Measurements from ENCODE around the gene HOXB3.
A peak's percentile ranks its signal among the peaks of the same experiment; 100 is the strongest.

HOXB3 gene

GRCh38 chr17:48589831-48590606 is at the start of gene HOXB3:
Gene HOXB3, minus strand, starts transcription at chr17:48590241. Its CDS starts 37,767 bp downstream, at chr17:48552474.
- DNase-seq: peak in 1 of 2 donors; percentile 37

DNA sequence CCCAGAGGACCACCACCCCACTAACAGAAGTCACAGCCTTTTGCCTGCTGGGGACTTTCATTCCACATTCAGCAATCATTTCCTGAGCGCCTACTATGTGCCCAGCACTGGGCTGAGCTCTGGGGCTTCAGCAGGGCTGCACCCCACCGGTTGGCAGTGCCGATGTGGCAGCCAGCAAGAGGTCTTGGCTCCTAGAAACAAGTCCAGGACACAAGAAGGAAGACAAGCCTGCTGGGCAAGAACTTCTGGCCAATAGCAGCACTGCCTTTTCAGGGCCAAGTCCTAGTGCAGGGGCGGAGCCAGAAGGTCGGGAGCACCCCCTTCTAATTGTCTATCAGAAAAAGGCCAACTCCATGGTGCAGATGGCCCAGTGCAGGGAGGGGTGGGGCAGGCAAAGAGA is 49.1 kb upstream of the HOXB3 start:
- no peak for DNase-seq

- DNase-seq: no peak
Measured at GRCh38 chr17:48637323-48638260, 47.6 kb upstream of the HOXB3 start.

GRCh38 chr17:48636177-48637018 is 46.4 kb upstream of the HOXB3 start:
- peak in 1 of 2 donors; percentile 43 for DNase-seq

DNA sequence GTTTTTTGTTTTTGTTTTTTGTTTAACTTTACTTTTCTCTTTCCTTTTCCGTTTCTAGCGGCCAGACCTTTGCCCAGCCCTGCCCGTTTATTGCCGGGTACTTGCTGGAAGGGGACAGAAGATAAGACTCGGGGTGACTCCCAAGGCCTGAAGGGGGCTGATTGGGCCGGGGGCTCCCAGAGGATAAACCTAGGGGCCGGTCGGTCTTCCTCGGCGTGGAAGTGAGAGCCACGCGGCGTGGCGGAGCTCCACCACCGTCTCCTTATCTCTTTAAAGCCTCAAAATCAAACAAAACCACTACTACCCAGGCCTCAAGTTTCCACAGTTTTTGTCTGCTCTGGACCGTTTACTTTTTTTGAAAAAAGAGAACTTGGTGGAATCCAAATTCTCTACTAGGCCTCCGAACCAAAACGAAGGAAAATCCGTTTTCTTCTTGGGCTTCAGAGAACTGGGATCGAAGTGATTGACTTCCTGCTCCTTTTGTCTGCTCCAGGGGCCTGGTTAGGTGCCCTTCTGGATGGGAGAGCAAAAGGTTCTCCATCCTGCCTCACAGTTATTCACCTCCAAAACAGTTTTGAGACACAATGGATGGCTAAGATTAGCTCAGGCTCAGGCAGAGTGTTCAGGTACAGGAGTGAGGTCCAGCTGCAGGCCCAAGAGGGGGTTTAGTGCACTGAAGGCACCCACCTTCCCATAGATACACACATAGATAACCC is 44.6 kb upstream of the HOXB3 start:
- DNase-seq: no peak

DNA sequence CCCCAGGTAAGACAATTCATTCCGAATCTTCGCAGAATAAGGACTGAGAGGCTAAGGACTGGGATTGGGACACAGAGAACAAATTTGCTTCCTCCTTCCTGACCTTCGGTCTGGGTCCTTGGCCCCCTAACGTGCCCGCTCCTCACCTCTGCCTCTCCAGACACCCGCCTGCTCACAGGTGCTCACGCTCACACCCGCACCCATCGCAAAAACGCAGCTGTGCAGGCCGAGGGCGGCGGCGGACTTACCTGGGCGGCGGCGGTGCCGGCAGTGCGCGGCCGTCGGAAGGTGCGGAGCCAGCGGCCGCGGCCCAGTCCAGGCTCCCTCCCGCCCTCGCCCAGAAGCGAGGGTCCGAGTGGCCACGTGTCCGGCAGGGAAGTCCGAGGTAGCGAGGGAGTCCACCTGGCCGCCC is 43.2 kb upstream of the HOXB3 start:
- DNase-seq: no peak

DNA sequence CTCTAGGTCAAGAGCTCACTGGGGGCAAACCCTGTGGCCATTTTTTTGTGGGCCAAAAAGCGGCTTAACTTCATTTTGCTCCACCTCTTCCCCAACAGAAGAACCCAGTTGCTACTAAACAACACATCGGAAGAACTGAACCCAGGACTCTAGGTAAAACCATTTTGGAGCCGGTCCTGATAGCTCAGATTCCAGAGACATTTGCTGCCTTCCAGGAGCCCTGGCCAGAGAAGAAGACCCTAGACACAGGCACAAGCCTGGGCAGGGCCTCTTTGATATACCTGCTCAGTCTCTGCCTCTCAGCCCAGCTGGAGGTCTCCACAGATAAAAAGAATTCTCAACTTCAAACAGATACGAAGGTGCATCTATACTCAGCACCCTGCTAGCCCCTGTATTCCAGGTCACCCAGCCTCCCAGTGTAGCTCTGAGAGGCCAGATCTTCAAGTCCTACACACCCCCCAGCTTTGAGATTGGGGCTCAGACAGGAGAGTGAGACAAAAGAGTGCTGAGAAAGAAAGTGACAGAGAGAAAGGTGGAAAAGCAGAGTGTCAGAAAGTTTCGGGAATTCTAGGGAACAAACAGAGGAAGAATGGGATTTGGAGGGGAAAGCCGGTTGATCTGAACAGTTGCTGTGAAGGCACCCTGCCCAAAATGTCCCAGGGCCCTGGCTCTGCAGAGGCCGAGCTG is 42.7 kb upstream of the HOXB3 start:
- no peak for DNase-seq

- DNase-seq: no peak
Measured at GRCh38 chr17:48631693-48632578, 41.9 kb upstream of the HOXB3 start.

DNA sequence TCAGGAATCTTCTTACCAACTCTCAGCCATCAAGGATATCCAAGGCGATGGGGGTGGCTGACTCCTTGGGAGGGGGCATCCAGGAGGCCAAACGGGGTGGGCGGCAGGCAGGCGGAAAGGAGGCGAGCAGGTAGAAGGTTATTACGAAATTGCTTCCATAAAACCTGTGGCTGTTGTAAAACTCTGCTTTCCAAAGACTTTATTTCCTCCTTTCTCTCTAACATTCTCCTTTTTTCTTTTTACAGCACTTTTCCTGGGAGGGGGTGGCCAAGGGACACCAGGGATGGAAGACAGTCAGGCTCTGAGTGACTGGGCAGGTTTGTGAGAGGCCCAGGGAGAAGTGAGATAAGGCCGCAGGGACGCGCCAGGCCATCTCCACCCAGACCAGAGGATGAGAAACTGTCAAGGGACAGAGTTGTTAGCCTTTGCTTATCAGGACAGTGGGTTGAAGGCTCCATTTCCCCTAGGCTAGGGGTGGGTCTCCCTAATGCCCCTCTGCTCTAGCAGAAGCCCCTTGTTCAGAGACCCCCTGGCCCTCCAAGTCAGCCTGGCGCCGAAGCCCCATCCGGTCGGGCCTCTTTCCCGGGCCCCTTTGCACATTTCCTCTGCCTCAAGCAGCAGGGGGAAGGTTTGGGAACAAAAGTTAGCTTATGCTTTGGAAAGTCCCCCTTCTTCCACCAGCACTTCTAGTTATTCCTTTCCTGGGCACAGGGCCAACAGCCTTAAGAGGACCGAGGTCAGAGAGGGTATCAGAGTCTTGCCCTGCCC is 41.1 kb upstream of the HOXB3 start:
- DNase-seq: no peak

GRCh38 chr17:48630009-48630924 is 40.2 kb upstream of the HOXB3 start:
- DNase-seq: no peak

GRCh38 chr17:48629411-48629759 is 39.3 kb upstream of the HOXB3 start:
- no peak for DNase-seq

DNA sequence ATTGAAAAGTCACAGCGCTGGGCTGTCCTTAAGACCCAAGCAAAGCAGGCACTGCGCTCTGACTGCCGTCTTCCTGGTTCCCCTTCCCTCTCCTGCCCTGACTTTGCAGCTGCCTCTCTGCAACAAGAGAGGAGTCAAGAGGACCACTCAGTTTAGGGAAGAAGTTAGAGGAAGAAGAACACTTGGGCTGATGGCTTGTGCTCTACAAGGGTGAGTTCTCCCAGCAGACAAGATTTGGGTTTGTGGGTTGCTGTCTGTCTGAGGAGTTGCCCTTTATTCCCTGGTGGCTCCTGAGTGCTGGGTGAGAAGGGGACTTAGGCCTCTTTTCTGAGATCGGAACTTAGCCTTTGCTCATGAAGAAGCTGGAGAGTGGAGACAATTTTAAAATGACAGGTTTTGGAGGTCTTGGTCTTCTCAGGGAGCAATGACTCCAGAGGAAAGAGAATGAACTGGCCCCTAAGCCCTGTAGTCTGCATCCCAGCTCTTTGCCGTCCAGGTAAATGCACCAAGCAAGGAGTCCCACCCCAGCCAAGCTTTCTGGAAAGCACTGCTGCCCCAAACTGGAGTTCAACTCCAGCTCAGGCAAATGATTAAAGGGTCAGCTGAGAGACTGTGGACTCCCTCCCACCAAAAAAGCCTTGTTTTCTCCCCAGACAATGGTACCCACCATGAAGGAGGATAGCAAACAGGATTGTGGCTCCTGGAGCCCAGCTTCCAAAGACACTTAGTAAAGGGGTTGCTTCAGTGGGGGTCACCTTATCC is 38.8 kb upstream of the HOXB3 start:
- no peak for DNase-seq

DNA sequence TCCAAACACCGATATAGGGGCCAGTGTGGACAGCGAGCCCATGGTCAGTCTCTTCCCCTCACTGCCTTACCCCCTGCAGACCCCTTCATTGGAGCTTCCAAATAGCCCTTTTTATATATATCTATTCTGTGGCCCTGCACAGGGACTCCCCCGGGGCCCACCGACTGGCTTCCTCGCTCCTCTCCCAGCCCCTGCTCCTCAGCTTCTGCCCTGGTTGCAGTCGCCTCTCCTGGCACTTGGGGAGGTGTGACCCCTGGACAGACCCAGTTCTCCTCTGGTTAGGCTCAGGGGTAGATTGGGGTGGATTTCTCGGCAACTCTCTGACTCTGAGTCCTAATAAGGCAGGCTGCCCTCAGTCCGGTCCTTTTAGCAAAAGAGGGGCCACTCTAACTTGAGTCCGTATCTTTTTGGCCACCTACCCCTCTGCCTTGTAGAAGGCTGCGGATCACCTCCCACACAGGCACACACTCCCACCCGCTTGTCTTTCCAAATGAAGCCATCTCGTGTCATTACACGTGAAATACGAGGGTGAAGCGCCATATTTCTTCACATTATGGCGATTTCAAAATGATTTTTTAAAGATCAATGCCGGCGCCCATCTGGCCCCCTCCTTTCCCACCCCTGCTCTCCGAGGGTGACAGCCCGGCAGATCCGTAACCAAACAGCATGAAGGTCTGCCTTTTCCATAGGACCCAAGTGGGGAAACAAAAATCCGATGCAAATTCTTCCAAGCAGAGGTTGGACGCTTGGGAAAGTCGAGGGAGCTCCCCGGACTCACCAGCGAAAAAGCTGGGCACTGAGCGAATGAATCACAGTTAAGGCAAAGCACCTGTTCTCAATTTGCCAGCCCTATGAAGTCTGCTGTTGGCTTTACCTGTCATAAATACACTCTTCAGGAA is 37.8 kb upstream of the HOXB3 start:
- DNase-seq: no peak

- DNase-seq: no peak
Measured at GRCh38 chr17:48627118-48627597, 37.1 kb upstream of the HOXB3 start.

DNA sequence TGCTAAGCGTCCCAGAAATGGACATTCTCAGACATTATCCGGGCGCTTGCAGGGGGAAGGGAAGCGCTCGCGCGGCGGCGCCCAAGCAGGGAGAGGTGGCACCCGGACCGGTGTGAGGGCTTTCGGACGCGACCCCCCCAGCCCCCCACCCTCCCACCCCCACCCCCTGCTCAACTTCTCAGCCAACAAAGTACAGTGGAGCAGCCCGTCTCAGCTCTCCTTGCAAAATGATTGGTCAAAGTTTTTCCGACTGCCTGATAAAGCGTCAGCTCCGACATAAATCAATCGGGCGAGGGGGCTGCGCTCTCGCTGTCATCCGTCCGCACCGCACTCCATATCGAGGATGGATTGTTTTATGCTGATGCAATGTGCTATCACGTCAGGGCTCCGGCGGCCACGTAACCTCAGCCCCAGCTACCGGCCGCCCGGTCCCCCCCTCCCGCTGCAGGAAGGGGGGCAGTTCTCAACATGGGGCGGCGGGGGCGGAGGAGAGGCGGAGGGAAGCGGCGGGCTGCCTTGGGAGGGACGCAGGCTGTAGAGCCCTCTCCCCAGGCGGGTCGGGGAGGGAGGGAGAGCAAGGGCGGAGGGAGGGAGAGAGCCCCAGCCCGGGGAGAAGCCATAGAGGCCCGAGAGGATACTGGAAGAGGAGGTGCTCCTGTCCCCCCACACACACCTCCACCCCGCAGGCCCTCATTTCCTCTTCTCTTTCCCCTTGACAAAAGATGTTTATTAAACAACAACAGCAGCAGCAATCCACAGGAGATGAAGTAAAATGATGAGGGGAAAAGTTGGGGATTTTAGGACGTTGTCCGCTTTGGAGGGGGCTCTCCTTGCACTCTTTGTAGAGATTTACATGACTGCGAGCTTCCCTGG is 36.4 kb upstream of the HOXB3 start, which contains the start of gene HOXB9:
HOXB9 (minus strand) TSS at position 114 of the 873 bp plus-strand sequence; CDS start at position 25, 89 bp downstream.
- no peak for DNase-seq
